DOHH2 (cell line): ENCODE data around the gene KRT10.

ENCODE experiments used
- H3F3A ChIP-seq: fragments of 200-600 bp; sonication (generic), shearing (Covaris generic); 2 replicates; pipeline ENCODE4 v1.6.0; 2016; ENCODE audit warnings: antibody characterized with exemption, mild to moderate bottlenecking; ENCODE audit not compliant: control insufficient read depth, insufficient read depth
- H3K27ac ChIP-seq: fragments of 200-600 bp; sonication (generic); 2 replicates; pipeline ENCODE4 v1.5.1; 2014; ENCODE audit warnings: low read depth, mild to moderate bottlenecking, low read length, moderate library complexity
- H3K27me3 ChIP-seq: fragments of 200-600 bp; sonication (generic); 2 replicates; pipeline ENCODE4 v1.6.1; 2014; ENCODE audit warnings: mild to moderate bottlenecking, low read length, mixed read lengths; ENCODE audit not compliant: control insufficient read depth
- H3K36me3 ChIP-seq: fragments of 200-600 bp; sonication (generic); 2 replicates; pipeline ENCODE4 v1.6.1; 2014; ENCODE audit warnings: mild to moderate bottlenecking, low read length, moderate library complexity, mixed read lengths; ENCODE audit not compliant: control insufficient read depth
- H3K4me1 ChIP-seq: fragments of 200-600 bp; sonication (generic); 2 replicates; pipeline ENCODE4 v1.6.1; 2014; ENCODE audit warnings: mild to moderate bottlenecking, low read length, mixed read lengths; ENCODE audit not compliant: control insufficient read depth
- H3K4me2 ChIP-seq: fragments of 200-600 bp; sonication (generic); 2 replicates; pipeline ENCODE4 v1.6.0; 2014; ENCODE audit warnings: mild to moderate bottlenecking, low read length, moderate library complexity
- H3K4me3 ChIP-seq: fragments of 200-600 bp; sonication (generic); 2 replicates; pipeline ENCODE4 v1.5.1; 2014; ENCODE audit warnings: mild to moderate bottlenecking, low read length, mixed read lengths
- H3K79me2 ChIP-seq: fragments of 200-600 bp; sonication (generic); 2 replicates; pipeline ENCODE4 v1.6.1; 2014; ENCODE audit warnings: mild to moderate bottlenecking, low read length, mixed read lengths; ENCODE audit not compliant: control insufficient read depth
- H3K9me2 ChIP-seq: fragments of 200-600 bp; sonication (generic); replicated peaks from 2 replicates; pipeline ENCODE4 v1.6.1; 2014; ENCODE audit warnings: mild to moderate bottlenecking, low read length, mixed read lengths; ENCODE audit not compliant: control insufficient read depth
- H3K9me3 ChIP-seq: fragments of 200-600 bp; sonication (generic); 2 replicates; pipeline ENCODE4 v1.6.1; 2014; ENCODE audit warnings: antibody characterized with exemption, low read length, mixed read lengths; ENCODE audit not compliant: control insufficient read depth, insufficient read depth
- H4K20me1 ChIP-seq: fragments of 200-600 bp; sonication (generic); 2 replicates; pipeline ENCODE4 v1.6.0; 2014; ENCODE audit warnings: low read depth, mild to moderate bottlenecking, antibody characterized with exemption, low read length, moderate library complexity; ENCODE audit not compliant: control insufficient read depth, insufficient read depth
- CTCF ChIP-seq: fragments of 200-600 bp; sonication (generic); IDR thresholded peaks from one replicate; pipeline ENCODE4 v1.5.1; 2014; ENCODE audit warnings: antibody characterized with exemption, mild to moderate bottlenecking, low read depth, low read length; ENCODE audit not compliant: poor library complexity, severe bottlenecking
- EZH2phosphoT487 ChIP-seq: fragments of 200-600 bp; sonication (generic); IDR thresholded peaks from 2 replicates; pipeline ENCODE4 v1.6.1; 2017; ENCODE audit warnings: borderline replicate concordance, mild to moderate bottlenecking, antibody characterized with exemption, low read length, moderate library complexity, mixed read lengths

The KRT10 gene

GRCh38 chr17:40796846-40797245 lies 25.6 kb downstream of the KRT10 start:
- no peaks in the 10 kb centered on the region for H3K9me3 ChIP-seq
- no peaks in the 10 kb centered on the region for H3K4me1 ChIP-seq
- no peak overlapping the region for H3K27ac ChIP-seq
- H3K27me3 ChIP-seq, result peaks cover 27% of the 10 kb centered on the region
- no peaks in the 10 kb centered on the region for H4K20me1 ChIP-seq
- H3K4me3 ChIP-seq, result no peak overlapping the region
- H3K4me2 ChIP-seq, result no peak overlapping the region
- H3K36me3 ChIP-seq, result no peaks in the 10 kb centered on the region
- H3K79me2 ChIP-seq, result no peaks in the 10 kb centered on the region
- H3F3A ChIP-seq, result no peaks in the 10 kb centered on the region
- TF ChIP-seq CTCF, result no peak
- no peak for TF ChIP-seq EZH2phosphoT487
- no peaks in the 10 kb centered on the region for H3K9me2 ChIP-seq

GRCh38 chr17:40795019-40795667 lies 27.3 kb downstream of the KRT10 start:
- TF ChIP-seq CTCF, result no peak
- Histone ChIP-seq H3K79me2 (no peaks in the 10 kb centered on the region), H3K9me2 (no peaks in the 10 kb centered on the region), H3K36me3 (no peaks in the 10 kb centered on the region), H3K27me3 (peaks cover 14% of the 10 kb centered on the region), H3K4me2 (no peak overlapping the region), H4K20me1 (no peaks in the 10 kb centered on the region), H3K4me3 (no peak overlapping the region), H3F3A (no peaks in the 10 kb centered on the region), H3K9me3 (no peaks in the 10 kb centered on the region), H3K27ac (no peak overlapping the region), H3K4me1 (no peaks in the 10 kb centered on the region)

GRCh38 chr17:40794466-40794865 lies 27.9 kb downstream of the KRT10 start:
- peaks cover 11% of the 10 kb centered on the region for H3K27me3 ChIP-seq
- no peaks in the 10 kb centered on the region for H3K9me2 ChIP-seq
- TF ChIP-seq CTCF, result no peak
- TF ChIP-seq EZH2phosphoT487, result no peak
- H3F3A ChIP-seq, result no peaks in the 10 kb centered on the region
- H3K36me3 ChIP-seq, result no peaks in the 10 kb centered on the region
- H3K9me3 ChIP-seq, result no peaks in the 10 kb centered on the region
- H3K79me2 ChIP-seq, result no peaks in the 10 kb centered on the region
- no peaks in the 10 kb centered on the region for H3K4me1 ChIP-seq
- no peaks in the 10 kb centered on the region for H4K20me1 ChIP-seq
- H3K27ac ChIP-seq, result no peak overlapping the region
- H3K4me3 ChIP-seq, result no peak overlapping the region
- no peak overlapping the region for H3K4me2 ChIP-seq
